Measurements from ENCODE around the gene SMYD3.

SMYD3 gene

DNA sequence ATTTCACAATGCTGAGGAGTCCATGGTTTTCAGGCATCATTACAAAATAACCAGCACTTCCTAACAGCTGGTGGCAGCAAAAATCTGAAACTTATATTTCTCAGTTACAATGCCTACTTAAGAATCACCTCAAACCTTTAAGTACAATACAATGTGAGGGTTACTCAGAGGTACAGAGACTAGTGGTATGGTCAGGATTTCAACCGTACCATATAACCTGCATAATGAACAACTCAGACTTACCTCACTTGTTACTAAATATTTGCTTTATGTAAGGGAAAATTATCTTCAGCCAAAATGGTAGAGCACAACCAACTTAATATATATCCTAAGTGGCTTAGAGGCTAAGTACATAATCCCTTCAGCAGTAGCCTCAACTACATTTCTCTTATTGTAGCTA is 344.5 kb downstream of the SMYD3 start:
- no peak for DNase-seq

DNA sequence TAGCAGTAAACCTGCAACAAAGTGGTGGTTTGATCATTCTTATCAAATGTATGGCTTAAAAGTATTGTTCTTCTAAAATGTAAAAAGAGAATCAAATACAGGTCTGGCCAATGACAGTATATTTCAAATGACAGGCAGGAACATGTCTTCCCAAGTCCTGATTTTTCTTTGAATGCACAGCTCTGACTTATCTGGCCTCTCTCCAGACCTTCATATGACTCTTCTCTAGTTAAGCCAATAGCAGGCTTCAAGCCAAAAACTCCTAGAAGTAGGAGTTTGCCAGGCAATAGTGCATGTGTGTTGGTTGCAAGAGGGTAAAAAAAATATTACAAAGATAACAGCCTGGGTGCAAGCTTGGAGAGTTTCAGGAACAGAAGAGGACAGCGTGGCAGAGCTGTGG is 345.5 kb downstream of the SMYD3 start:
- no peak for DNase-seq

DNA sequence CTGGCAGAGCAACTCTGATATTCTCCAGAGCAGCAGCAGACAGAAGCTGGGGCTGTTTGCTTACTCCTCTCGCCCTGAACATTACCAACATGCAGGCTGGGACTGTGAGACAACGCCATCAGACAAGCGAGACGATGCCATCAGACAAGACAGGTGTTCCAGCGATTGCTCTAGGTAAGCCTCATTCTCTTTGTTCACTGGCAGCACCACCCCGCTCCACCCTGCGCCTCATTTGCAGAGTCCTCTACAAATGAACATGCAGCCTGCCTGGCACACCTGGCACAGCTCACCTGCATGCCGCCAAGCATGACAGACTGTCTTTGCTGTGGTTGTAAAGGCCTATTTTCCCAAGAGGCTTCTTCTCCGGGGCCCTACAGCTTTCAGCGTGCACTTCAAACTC is 346.2 kb downstream of the SMYD3 start:
- no peak for DNase-seq

DNA sequence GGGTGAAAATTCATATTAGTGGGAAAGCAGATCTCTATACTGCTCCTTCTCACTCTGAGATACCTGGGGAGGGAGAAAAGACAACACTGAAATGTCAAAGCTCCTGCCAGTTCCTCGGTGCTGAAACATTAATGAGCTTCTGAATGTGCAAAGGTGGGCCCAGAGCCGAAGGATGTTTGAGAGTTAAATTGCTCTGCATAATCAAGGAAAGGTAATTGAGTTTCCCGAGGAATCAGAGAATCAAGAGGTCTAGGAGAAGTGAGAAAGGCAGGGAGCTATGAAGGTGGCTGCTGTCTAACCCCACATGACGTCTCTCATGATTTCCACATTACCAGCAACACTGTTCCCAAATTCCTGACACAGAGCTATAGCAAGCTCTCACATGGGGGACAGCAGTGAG is 346.7 kb downstream of the SMYD3 start:
- no peak for DNase-seq

DNA sequence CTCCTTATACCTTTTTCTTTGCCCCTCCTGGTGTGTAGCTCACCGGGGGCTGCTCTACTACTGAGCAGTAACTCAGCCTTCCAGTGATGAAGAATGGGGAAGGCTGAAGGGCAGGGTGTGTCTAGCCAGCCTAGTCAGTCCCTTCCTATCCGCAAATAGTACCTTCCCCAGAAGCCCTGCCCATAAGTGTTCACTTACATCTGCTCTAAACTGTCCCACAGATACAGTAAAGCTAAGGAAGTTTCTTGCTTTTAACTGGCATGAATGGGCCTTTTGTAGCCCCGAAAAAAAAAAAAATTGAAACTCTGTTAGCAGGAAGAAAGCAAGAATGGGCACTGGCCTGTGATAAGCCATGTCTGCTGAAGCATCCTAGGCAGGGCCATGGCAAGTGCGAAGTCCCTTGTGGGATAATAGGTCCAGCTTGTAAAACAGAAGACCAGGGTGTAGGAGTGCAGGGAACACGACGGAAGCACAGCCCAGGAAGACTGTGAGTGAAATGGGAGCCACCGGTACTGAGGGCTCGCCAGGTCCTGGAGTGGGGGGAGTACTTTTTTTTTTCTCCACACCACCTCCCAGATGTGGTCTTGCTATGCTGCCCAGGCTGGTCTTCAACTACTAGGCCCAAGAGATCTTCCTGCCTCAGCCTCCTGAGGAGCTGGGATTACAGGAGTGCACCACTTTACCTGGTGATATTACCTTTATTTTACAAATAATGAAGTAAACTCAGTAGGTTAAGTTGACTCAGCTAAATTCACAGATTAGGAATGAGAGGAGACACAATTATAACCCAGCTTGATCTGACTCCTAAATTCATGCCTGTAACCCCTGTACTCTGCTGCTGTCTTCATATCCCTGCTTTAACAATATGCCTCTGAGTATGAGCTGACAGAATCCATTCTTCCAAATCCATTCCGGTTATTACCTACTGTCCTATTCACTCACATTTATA is 347.5 kb downstream of the SMYD3 start:
- peak; percentile 61 for DNase-seq

DNA sequence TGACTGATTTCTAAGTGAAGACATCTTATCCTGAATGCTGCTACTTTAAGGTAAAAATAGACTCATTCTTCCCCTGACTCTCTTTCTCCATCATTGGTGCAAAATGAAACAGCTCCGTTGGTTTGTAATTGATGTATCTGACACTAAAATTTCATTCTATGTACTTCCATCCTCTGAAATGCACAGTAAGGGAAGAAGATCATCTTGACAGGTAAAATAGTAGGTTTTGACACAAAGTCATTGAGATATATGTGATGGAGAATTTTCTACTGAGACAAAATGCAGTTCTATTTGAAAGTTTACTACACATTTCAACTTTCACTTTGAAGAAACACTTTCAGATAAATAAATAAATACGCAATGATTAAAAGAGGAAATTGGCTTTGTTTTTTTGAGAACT is 348.9 kb downstream of the SMYD3 start:
- no peak for DNase-seq

DNA sequence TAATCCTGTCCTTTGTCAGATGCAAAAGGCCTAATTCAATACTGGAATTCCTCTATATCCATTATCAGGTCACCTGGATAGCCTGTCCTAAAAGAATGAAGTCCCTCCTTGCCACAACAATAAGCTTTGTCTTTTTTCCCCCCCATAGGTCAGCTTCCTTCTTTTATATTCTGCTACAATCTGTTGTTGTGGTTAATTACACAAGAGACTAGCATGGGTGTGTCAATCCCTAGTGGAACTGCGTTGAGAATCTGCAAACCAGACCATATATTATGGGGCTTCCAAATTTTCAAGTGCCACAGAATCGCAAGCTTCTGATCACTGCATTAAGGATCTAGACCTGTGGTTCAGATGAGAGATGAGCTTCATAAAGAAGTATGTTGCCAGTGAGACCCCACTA is 349.6 kb downstream of the SMYD3 start:
- DNase-seq, result no peak

DNA sequence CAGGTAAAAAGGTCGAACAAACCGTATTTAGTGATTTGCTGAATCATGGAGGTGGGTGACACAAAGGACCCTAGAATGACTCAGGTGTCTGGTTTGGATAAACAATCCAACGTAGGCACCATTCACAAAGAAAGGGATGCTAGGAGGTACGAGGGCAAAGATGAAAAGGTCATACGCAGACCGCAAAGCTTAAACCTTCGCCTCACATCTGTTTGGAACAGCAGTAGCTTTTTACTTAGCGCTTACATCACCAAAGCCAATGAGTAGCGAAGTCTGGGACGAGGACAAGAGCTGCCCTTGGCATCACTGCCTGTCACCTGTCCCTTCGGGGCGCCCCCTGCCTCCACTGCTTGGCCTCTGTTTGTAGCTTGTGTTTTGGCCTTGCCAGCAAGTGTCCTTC is 350.2 kb downstream of the SMYD3 start:
- DNase-seq, result no peak

DNA sequence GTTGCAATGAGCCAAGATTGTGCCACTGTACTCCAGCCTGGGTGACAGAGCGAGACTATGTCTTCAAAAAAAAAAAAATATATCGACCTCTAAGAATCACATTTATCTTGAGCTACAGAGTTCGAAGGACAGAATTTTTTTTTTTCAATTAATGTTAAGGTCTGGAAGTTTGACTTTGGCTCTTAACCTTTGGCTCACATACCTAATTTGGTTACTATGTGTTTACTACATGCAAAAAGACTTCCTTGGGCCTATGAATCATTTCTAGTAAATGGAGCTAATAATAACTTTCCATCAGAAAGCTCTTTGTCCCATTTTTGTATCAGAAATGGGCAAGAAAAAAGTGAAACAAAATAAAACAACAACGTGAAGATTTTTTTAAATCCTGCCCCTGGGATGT is 351.2 kb downstream of the SMYD3 start:
- no peak for DNase-seq

DNA sequence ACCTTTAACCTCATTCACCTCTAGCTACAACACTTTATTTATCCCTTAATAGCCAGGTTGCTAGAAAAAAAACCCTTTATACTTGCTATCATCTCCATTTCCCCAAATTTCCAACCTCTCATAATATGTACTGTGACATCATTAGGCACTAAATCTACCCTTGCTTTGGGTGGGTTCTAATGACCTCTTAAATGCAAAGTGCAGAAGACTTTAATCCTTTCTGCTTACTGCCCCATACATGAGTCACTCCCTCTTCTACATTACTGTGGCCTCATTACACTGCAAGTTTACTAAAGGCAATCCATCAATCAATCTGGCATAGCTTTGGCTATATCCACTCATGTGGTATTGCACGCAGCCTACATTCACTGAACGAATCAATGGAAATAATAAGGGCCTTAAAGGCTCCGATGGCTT is 353.3 kb downstream of the SMYD3 start:
- DNase-seq, result no peak

DNA sequence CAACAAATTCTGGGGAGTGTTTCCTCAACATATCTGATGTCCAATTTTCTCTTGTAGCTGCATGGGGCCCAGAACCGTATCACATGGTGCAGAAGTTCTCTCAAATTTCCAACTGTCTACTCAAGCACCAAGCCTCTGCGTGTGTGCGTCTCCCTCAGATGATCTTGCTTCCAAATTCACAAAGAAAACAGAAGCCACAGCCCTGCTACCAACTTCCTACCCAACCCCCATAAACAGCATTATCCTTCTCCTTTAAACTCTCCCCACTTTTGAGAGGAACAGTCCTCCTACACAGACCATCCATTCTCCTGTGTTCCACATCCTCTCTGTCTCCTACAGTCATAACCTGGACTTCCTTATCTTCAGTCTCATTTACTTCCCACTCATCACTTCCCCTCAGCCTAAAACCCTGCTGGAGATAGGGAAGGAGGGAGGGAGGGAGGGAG is 354.1 kb downstream of the SMYD3 start:
- no peak for DNase-seq

DNA sequence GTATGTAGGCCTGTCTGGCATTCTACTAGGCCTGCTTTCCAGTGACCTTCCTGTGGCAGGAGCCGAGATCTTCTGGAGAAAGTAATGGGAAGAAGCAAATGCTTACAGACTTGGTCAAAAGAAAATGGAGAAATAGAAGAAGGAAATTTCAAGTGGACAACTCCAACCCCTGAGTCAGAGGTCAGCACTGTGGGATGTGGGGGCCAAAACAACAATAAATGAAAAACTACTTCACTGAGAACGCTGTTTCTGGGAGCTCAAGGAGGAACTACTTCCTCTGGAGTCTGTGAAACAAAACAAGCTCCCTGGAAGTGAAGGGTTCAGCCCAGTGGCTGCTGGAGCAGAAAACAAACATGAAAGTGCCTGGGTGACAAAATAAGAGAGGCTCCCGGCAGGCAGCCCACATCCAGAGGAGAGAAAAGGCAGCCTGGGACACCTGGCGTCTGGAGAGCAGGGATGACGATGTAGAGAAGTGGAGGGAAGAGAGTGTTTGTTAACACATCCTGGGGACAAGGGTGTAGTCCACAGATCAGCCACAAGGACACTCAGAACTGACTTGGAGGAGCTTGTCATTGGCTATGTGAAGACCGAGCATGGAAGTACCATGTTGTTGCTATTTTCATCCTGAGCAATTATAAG is 355.2 kb downstream of the SMYD3 start:
- no peak for DNase-seq

DNA sequence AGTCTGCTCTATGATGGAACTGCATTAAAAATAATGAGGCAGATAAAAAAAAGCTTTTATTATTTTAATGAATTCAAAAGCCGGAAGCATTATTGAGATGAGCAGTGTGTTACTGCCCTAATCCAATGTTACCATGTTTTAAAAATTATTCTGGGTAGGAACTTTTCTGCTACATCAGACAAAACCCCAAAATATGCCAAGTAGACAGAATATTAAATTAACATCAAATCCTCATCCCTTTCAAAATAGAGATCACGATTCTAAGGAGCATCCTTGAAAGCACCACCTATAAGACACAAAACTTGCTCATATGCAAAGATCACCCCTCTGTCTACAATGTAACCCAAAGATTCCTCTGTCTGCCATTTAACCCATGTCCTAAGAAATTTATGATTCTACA is 357.5 kb downstream of the SMYD3 start:
- no peak for DNase-seq

DNA sequence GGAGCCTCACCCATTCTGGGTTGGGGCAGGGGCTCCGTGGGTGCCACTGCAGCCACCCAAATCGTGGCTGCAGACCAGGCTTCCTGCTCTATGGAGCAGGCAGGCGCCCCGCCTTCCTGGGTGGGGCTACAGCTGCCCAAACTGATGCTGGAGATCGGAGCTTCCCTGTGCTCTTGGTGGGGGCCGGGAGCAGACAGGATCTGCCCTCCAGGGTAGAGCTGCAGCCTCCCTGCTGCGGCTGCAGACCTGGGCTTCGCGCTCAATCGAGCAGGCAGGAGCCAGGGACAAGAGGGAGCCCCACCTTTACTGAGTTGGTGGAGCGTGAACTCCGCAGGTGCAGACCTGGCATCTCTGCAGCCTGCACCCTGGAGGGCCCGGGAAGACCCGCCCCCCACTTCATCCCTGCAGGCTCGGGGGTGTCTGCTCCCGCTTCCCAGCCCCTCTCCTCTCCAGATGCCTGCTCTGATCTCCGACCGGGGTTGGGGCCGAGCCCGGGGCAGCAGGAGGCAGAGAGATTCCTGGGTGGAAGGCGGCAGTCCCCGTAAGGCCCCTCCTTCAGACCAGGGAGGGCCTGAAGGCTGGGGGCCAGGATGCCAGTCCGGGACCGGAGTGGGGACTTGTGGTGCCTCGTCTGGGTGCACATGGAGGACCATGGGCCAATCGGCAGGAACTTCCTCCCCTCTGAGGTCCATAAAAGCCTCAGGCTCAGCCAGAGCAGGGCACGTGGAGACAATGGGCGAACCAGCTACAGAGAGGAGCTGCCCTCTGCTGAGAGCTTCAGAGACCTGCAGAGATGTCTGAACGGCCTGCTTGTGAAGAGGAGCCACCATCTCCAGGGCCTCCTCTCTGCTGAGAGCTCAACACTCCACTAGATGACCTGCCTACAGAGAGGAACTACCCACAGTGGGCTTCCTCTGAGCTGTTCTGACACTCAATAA is 359.3 kb downstream of the SMYD3 start:
- DNase-seq, result no peak

DNA sequence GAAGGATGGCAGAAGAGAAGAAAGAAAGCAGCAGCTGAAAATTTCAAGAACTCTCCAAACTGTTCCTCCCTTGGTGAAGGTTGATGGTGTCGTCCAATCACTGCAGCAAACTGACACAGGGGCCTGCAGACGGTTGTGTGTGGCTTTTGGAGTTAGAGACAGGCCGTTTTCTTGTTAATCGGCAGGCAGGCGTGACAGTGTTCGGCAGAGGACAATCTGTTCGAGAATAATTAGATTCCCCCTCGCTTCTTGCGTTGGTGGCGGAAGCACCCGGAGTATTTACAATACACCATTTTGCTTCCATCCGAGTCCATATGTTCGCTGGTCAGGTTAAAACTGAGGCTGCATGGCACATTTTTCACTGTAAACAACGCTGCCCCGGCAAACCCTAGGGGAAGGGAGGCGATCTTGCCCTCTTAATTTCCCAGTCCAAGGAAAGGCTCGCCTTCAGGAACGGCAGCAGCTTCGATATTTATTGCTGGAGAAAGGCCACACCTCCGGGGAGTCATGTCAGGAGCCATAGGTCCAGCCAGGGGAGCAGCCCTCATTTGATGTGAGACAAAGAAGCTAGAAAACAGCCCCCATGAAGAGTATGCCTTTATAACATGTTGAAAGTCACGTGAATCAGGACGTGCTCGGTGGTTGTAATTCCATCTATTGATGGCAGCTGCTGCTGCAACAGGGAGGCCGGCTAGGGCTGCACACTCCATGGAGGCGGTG is 360.1 kb downstream of the SMYD3 start:
- DNase-seq, result no peak

DNA sequence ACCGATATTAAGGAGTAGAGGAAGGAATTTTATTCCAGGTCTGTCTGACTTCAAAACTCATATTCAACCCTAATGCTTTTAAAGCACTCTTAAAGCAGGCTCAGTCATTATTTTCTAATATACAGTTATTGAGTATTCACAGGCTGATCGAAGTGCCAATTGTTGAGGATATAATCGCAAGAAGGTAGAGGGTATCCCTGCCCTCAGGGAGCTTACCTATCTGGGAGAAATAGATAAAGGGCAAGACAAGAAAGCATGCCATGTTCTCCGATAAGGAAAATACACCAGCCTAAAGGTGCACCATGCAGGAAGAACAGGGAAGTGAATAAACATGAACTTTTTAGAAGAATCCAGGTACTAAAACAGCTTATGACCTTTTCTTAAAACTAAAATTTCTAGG is 361.2 kb downstream of the SMYD3 start:
- no peak for DNase-seq

DNA sequence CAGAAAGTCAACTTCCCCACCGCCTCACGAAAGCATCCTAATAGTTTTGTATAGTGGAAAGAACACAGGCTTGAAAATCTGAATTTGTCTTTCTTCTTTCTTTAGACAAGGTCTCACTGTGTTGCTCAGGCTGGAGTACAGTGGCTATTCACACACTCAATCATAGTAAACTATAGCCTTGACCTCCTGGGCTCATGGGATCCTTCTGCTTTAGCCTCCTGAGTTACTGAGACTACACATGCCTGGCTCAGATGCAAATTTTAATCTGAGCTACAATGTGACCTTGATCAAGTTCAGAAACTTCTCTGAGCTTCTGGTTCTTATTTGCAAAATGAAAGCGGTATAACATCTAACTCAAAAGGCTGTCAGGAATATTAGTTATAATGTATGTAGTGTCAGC is 362.1 kb downstream of the SMYD3 start:
- DNase-seq, result no peak

DNA sequence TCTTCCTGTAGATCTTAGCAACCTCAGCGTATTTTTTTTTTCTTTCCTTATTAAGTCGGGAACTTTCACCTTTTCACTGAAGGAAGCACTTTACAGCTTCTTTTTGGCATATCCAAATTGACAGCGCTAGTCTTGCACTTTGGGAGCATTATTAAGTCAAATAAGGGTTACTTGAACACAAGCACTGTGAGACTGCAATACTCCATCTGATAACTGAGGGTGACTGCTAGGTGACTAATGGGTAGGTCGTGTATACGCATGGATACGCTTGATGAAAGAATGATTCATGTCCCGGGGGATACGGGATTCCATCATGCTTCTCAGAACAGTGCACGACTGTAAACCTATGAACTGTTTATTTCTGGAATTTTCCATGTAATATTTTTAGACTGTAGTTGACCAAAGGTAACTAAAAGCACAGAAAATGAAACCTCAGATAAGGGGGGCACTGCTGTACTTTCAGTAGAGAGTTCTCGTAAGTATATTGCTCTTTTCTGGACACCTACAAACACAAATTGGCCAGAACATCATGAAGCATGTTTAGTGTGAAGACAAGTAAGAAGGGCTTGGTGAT is 364.7 kb downstream of the SMYD3 start:
- no peak for DNase-seq

DNA sequence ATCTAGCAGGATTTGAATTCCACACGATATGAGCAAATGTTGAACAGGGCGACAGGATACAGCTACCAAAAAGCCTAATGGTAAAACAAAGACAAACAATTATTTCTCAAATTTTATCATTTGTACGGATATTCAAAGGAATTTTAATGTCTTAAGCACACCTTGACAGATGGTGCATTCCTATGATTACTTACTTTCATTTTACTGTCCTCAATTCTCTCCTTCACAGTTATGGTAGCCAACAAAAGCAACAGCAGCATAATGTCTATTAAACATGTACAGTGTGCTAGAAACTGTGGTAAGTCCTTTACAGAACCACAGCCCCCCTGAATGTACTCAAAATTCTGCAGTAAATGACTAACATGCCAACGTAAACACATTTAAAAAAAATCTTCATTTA is 365.8 kb downstream of the SMYD3 start:
- no peak for DNase-seq

DNA sequence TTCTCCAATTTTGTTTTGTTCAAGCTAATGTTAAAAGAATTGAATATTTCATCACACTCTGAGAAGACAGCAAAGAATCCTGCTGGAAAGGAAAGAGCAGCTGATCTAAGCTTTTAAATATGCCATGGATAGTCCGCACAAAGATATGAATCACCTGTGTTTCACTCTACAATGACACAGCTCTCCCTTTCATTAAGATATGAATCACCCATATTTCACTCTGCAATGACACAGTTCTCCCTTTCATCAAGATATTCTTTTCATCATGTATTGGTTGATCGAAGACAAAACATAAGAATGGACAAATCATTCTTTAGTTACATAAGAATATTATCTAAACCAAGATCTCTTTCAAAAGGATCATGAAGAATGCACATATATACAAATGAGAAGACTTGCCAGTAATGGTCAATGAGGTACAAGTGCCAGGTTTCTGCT is 367.3 kb downstream of the SMYD3 start:
- no peak for DNase-seq

DNA sequence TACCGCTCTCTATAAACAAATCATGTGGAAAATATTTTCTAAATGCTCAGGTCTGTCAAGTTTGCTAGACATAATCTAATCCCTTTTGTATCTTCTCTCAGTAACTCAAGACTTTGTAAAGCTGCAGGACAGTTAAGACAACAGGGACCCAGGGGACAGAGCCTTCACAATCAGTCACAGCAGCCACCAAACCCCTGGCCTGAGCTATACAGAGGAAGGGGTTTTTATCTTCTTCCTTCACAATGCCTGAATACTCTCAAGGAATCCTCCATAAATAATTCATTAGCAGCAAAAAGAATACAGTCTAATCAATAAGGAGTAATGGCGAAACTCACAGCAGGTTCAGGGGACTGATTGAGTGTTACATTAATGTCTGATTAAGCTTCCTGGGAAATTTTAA is 368.3 kb downstream of the SMYD3 start:
- DNase-seq, result no peak

DNA sequence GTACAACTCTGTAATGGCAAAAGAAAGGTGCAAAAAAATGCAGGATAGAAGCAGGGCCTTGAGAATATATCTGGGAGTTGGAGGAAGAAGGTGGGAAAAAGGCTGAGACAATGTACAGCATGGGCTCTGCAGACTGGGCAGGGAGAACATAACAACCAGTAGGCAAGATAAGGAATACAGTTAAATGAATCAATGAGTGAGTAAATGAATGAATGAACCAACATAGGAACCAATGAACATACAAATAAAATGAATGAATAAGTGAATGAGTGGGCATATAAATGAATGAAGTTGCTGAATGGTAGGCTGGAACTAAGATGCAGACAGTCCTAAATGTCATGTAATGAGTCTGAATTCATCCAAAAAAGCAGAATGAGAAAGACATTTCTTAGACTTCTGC is 370.6 kb downstream of the SMYD3 start:
- DNase-seq, result no peak

Data from islet precursor cell (in vitro differentiated cells).